LNCaP clone FGC (cell line): Measurements from ENCODE around the gene SCYGR4.

ENCODE experiments used
- DNase-seq: peaks from one replicate; pipeline ENCODE4 v3.0.0-alpha.2; 2011; ENCODE audit warnings: low read depth
- H3K4me3 ChIP-seq: 2 replicates; pipeline ENCODE4 v1.5.1; 2011; ENCODE audit warnings: mild to moderate bottlenecking, low read depth, low read length, control low read depth
- CTCF ChIP-seq: IDR thresholded peaks from 2 replicates; pipeline ENCODE4 v1.5.1; 2012; ENCODE audit warnings: mild to moderate bottlenecking; ENCODE audit not compliant: control insufficient read depth, insufficient read depth; ENCODE audit errors: extremely low read depth

SCYGR4 gene

GRCh38 chr2:227643990-227644551 is 26.8 kb downstream of the SCYGR4 start:
- H3K4me3 ChIP-seq: no peak overlapping the region
- TF ChIP-seq CTCF: no peak
- DNase-seq: no peak

DNA sequence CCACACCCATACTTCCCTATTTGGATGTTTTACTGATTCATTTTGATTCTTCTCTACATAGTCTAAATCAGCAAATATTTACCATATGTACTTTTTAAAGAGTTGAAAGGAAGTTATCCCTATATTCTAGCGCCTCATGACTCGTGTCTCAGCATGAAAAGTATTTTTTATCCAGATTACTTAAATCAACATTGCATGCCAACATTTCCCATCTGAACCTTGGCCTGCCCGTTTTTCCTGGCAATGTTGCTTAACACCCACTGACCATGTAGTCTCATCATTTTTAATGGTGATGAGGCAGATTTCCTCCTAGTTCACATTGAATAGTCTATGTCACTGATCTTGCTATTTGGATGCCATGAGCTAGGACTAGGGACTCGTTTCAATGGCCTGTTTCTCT is 36.1 kb downstream of the SCYGR4 start:
- no peak for TF ChIP-seq CTCF
- DNase-seq: no peak
- no peak overlapping the region for H3K4me3 ChIP-seq

DNA sequence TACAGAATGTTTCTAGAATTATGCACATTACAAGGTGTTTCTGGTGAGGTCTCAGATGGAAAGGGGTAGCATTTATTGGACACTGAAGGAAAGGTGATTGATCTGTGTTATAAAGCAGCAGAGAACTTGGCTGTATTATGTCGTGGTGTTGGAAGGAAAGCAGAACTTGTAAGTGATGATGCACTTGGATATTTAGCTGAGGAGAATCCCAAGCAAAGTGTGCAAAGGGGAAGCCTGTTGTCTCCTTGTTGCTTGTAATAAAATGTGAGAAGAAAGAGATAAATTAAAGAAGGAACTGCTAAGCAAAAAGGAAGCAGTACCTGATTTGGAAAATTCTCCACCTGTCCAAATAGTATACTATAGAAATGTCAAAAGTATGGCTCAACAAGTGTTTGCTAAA is 37.1 kb downstream of the SCYGR4 start:
- no peak for TF ChIP-seq CTCF
- no peak for DNase-seq

DNA sequence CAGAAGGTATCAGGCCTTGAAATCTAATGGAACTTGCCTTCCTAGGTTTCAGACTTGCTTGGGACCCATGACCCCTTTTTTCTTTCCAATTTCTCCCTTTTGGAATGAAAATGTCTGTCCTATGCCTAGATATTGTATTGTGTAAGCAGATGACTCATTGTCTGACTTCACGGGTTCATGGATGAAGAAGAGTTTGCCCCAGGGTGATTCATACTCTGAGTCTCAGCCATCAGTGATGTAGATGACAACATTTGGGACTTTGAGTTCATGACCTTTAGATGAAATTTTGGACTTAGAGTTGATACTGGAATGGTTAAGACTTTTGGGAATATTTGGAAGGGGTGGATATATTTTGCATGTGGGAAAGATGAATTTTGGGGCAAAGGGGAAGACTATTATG is 38.2 kb downstream of the SCYGR4 start:
- TF ChIP-seq CTCF: no peak
- no peak for DNase-seq
- H3K4me3 ChIP-seq: no peak overlapping the region

More for the DNA sequence above, 37.1 kb downstream of the SCYGR4 start:
- H3K4me3 ChIP-seq: no peak overlapping the region

DNA sequence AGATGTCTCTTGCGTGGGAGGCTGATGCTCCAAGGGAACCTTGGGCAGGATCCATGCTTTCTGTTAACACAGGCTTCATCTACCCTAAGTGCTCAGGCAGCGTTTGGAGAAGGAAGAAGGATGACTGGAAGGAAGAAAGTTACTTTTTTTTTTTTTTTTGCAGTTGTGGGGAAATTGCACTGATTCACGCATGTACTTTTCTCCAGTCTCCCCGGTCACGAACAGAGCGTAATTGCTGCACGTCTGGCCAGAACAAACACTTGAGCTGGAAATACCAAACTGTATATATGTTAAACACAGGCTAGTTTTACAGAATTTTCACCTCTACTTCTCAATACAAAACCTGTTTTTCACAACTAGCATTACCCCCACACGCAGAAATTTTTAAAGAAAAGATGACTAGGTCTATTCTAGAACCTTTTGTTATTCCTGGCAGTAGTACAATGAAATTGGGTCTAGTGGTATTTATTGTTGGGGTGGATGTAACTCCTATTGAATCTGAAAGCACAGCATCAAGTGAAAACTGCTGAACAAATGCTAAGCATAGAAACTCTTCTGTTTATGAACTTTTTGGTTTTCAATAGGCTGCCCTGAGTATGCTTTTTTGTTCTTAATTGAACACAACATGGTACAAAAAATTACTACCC is 40.0 kb downstream of the SCYGR4 start:
- no peak overlapping the region for H3K4me3 ChIP-seq
- no peak for TF ChIP-seq CTCF
- no peak for DNase-seq

DNA sequence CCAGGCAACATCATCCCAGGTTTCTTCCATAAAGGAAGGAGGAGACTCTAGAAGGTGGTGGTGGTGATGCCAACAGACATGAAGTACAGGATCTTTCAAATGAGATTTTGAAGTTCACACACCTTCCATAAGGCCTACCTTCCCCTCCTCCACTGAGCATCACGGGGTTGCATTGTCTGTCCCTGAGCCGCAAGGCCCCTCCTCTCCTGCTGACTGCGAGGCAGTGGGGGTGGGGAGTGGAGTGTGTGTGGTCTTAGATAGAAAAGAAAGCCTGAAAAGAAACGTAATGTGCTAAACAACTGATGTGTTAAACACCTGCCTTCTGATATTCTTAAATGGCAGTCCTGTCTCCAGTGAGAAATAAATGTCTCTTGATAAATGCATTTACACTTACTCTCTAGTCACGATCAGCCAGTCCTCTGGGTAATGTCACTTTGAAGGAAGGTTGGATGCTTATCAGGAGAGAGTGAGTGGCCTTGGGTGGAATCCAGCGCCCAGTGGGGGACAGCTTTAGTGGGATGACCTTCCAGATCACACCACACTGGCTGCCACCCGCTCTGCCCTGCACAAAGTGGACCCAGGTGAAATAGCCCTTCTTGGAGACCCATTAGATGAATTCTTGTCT is 43.8 kb downstream of the SCYGR4 start:
- no peak for DNase-seq
- no peak for TF ChIP-seq CTCF
- H3K4me3 ChIP-seq: no peak overlapping the region
